ENCODE results near the gene LCN6.

The LCN6 gene

GRCh38 chr9:136729926-136730325 is 18.4 kb downstream of the LCN6 start:
- Histone ChIP-seq H3K27ac (no peak overlapping the region), H3K4me3 (no peak overlapping the region)
- TF ChIP-seq, protein P1, sequence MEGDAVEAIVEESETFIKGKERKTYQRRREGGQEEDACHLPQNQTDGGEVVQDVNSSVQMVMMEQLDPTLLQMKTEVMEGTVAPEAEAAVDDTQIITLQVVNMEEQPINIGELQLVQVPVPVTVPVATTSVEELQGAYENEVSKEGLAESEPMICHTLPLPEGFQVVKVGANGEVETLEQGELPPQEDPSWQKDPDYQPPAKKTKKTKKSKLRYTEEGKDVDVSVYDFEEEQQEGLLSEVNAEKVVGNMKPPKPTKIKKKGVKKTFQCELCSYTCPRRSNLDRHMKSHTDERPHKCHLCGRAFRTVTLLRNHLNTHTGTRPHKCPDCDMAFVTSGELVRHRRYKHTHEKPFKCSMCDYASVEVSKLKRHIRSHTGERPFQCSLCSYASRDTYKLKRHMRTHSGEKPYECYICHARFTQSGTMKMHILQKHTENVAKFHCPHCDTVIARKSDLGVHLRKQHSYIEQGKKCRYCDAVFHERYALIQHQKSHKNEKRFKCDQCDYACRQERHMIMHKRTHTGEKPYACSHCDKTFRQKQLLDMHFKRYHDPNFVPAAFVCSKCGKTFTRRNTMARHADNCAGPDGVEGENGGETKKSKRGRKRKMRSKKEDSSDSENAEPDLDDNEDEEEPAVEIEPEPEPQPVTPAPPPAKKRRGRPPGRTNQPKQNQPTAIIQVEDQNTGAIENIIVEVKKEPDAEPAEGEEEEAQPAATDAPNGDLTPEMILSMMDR (IDR thresholded peaks at IDR 0.05): no peak
- no peak for DNase-seq (ENCODE audit: low spot score)

GRCh38 chr9:136729144-136729543 is 19.2 kb downstream of the LCN6 start:
- no peak for DNase-seq (ENCODE audit: low spot score)
- TF ChIP-seq, protein P1 (IDR thresholded peaks at IDR 0.05): no peak
- no peak overlapping the region for H3K27ac ChIP-seq

GRCh38 chr9:136728548-136729123 is 19.7 kb downstream of the LCN6 start:
- Histone ChIP-seq H3K27ac (peak overlapping the region; percentile 4 to 55), H3K4me3 (peak overlapping the region; percentile 84)
- TF ChIP-seq, protein P1 (IDR thresholded peaks at IDR 0.05): no peak
- no peak for DNase-seq (ENCODE audit: low spot score)

More at GRCh38 chr9:136729144-136729543, 19.2 kb downstream of the LCN6 start:
- peak overlapping the region; percentile 84 for H3K4me3 ChIP-seq

DNA sequence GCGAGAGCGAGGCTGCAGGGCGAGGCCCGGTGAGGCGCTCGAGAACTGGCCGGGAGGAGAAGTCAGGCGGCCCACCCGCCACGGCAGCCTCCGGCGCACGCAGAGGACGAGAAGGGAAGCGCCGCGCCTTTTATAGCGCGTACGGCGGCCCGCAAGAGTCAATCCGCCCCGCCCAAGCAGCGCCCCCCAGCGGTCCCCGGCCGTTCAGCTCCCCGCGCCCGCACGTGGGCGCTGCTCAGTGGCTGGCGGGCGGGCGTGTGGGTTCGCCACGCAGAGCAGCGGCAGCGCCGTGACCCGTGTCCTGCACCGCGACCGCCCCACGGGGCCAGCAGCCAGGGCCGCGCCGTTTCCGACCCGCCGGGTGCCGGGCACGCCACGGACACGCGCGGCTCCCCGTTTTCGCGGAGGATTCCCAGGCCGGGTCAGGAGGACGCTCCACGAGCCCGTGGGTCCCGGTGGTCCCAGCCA is 20.2 kb downstream of the LCN6 start:
- peak; percentile 89 for DNase-seq (ENCODE audit: low spot score)
- TF ChIP-seq, protein P1 (IDR thresholded peaks at IDR 0.05): peak; percentile 86
- H3K27ac ChIP-seq: peak overlapping the region; percentile 4 to 55
- peak overlapping the region; percentile 84 for H3K4me3 ChIP-seq

DNA sequence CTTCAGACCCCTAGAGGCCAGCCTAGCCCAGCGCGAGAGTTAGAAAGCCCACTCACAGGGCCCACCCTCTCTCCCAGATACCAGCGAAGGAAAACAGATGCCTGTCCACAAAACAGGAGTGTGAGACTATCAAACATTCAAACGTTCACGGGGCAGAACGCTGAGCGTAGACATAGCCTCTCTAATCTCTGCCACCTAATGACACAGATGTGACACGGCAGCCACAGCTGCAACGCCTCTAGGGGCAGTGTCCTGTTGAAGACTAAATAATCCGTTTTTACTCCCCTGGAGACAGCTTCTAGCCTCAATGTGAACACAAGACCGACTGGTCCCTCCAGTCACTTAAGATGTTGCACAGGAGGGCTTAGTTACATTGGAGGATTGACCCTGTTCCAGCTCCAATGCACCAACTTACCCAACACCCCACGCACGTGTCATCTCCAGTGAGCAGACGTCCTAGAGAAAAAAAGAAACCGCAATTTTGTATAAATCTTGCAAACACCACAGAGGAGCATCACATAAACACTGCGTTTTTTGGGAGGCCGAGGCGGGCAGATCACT is 21.6 kb downstream of the LCN6 start:
- DNase-seq (ENCODE audit: low spot score): no peak
- TF ChIP-seq, protein P1 (IDR thresholded peaks at IDR 0.05): no peak
- Histone ChIP-seq H3K4me3 (peak overlapping the region; percentile 84), H3K27ac (no peak overlapping the region)

GRCh38 chr9:136726118-136726517 is 22.2 kb downstream of the LCN6 start:
- TF ChIP-seq, protein P1 (IDR thresholded peaks at IDR 0.05): no peak
- Histone ChIP-seq H3K4me3 (peak overlapping the region; percentile 84), H3K27ac (no peak overlapping the region)
- no peak for DNase-seq (ENCODE audit: low spot score)

- Histone ChIP-seq H3K4me3 (peak overlapping the region; percentile 84), H3K27ac (no peak overlapping the region)
- TF ChIP-seq, protein P1 (IDR thresholded peaks at IDR 0.05): no peak
- no peak for DNase-seq (ENCODE audit: low spot score)
These were observed 22.7 kb downstream of the LCN6 start for GRCh38 chr9:136725612-136726011.

Measured in coronary artery (tissue), 2 donors.